CD4-positive, alpha-beta T cell treated with Interleukin-4 for 1 hour (primary cell): ENCODE measurements around the gene MYO1A.

Experiments used
- DNase-seq, 2 donors: peaks; one replicate each; pipeline ENCODE4 v3.0.0-alpha.2; 2020 to 2022

Gene MYO1A

DNA sequence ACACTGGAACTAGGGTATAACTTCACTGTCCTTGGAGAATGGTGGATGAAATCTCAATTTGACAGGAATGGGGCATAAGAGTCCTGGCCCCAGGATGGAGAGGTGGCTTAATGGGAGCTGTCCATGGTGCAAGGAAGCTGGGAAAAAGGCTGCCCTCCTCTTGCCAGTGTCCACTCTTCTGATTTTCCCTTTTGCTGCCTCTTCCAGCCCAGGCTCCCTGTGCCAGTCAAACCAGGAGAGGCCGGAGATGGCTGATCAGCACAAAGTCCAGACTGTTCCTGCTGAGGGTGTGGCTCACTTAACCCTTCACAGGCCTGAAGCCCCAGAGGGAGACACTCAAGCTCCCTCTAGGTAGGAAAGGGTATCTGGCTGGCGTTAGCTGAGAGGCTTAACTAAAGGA is at the start of gene MYO1A:
Gene MYO1A (minus strand): TSS at position 240 of the 400 bp plus-strand sequence. CDS start 1,806 bp downstream, outside the sequence.
- no peak for DNase-seq

DNA sequence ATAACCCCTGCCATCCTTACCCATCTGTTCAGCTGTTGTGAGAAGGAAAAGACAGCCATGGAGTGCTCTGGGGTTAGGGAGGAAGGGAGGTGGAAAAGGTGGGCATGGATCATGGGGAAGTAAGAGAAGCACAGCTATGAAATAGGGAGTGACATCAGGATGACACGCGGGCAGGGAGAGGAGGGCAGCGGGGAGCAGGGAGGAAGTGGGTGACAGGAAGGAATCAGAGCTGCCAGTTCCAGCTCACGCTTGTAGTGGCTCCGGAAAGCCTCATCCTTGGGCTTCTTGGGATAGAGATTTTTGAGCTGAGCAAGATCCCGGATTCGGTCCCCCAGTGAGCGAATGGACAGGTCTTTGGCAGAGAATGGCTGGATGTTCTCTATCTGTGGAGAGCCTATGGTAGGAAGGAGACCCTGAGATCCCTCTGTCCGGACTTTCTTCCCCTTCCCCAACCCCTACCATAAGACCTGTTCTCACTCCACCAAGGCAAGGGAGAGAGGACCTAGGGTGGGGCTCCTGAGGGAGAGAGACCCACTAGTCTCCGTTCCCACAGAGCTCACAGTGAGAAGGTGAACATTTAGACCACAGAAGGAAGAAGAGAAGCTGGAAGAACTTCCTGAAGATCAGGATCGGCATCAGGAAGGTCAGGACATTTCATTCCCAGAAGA is 49.3 kb upstream of the MYO1A start:
- no peak for DNase-seq

DNA sequence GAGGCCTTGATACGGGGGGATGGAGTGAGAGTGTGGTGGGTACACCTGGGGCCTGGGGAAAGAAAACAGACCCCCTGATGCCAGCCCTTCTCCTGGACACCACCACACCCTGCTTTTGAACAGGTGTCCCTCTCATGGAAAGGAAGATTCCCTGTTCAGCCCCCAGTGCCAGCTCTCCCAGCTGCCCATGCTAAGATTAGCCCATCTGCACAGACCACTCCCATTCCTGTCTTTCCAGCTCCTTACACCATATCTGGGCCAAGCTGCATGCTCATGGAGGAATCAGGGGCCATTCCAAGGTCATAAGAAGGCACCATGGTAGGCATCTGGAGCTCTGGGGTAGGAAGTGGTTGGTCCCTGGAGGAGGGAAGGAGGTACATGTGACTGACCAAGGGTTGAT is 48.6 kb upstream of the MYO1A start:
- DNase-seq, result no peak

DNA sequence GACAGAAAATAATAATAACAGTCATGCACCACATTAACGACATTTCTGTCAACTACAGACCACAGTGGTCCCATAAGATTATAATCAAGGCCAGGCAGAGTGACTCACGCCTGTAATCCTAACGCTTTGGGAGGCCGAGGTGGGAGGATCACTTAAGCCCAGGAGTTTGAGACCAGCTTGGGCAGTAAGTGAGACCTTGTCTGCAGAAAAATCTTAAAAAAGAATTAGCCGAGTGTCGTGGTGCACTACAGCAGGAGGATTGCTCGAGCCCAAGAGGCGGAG is 47.6 kb upstream of the MYO1A start:
- no peak for DNase-seq

DNA sequence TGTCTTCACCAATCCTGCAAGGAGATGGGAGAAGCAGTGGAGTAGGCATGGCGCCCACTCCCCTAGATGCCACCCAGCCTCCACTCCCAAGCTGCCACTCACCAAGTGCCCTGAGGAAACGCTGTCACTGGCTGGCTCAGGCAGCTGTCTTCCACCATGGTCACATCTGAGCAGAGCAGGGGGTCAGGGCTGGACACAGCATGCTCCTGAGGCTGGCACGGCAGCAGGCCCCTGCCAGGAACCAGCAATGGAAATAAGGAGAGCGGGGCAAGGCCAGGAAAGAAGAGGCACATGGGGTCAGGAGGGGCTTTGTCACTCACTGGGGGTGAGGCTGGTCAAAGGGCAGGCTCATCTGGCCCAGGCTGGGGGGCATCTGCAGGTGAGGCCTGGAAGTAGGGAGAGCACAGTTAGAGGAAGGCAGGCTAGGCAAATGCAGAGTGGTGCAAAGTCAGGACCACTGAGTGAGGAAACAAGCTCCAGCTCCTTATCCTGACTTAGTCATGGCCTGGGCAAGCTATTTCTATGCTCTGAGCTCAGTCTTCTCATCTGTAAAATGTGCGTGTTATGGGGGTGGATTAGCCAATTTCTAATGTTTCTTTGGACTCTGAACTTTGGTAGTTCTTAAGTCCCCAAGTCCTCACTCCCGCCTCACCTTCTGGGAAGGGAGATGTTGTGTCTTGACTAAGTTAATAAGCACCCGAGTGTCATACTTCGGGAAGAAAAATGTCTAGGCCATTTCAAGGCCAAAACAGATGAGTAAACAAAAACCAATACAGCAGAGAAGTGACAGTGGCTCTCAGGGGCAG is 47.0 kb upstream of the MYO1A start:
- no peak for DNase-seq

DNA sequence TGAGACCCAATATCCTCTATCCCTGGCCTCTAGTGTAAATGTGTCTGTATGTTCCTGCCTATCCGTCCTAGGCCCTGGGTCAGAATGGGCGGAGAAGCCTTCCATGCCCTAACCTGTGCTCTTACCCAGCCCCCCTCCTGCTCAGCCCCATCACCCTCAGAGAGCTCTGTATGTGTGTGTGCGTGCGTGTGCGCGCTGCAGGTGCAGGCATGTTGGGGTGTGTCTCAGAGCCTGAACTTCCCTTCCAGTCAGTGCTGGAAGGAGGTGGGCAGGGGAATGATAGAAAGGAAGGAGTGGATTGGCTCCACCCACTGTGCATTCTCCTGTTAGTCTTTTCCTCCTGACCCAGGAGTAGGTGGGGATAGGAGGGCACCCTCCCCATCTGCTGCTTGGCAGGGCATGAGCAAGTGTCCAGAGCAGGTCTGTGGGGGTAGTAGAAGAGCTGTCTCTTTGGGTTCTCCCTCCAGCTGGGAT is 46.2 kb upstream of the MYO1A start:
- DNase-seq, result no peak

DNA sequence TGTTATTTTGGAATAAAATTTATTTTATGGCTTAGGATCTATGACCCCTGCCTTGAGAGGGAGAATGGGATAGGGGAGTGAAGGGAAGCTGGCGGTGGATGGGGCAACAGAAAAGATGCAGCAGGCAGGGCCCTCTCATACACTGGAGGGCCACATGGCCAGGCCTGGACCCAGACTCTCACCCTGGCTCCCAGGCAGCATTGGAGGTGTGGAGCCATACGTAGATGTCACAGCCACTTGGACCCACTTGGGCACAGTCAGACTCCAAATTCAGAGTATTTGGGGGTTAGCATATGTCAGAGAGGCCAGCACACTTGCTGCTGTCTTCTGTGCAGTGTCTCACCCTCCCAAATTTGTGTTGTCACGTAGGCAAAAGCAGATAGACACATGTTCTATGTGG is 45.5 kb upstream of the MYO1A start:
- DNase-seq, result no peak

DNA sequence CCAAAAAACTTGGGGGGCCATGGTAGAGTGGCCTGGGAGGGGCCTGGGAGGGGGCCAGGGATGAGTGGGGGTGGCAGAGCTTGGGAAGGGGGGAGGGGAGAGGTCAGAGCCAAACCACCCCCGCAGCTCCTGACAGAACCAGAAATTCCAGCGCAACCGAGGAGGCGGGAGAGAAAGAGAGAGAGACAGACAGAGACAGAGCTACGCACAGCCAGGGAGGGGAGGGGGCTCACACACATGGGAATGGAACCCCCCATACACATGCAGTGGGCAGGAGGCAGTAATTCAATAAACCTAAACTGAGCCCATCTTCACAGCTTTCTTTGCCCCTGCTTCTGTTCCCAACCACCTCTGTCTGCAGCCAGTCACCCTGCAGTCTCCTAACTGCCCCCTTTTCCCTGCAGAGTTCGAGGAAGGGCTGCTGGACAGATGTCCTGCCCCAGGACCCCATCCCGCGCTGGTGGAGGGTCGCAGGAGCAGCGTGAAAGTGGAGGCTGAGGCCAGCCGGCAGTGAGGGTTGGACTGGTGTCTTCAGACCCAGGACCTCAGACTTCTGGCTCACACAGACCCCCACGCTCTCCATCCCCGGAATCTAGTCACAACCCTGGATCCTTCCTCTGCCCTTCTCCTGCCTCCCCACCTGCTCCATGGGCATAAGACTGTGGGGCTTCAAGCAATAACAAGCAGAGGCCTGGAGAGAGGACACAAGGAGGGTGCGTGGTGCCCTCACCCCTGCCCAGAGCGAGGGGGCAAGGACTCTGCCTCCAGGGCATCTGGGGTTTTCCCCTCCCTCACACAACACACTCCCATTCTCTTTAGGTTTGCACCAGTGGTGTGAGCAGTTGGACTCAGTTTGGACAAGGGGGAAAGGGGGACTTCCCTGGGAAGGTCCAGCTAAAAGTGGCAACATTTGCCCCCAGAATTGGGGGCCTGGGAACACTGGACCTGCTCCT is 44.6 kb upstream of the MYO1A start:
- DNase-seq, result no peak

DNA sequence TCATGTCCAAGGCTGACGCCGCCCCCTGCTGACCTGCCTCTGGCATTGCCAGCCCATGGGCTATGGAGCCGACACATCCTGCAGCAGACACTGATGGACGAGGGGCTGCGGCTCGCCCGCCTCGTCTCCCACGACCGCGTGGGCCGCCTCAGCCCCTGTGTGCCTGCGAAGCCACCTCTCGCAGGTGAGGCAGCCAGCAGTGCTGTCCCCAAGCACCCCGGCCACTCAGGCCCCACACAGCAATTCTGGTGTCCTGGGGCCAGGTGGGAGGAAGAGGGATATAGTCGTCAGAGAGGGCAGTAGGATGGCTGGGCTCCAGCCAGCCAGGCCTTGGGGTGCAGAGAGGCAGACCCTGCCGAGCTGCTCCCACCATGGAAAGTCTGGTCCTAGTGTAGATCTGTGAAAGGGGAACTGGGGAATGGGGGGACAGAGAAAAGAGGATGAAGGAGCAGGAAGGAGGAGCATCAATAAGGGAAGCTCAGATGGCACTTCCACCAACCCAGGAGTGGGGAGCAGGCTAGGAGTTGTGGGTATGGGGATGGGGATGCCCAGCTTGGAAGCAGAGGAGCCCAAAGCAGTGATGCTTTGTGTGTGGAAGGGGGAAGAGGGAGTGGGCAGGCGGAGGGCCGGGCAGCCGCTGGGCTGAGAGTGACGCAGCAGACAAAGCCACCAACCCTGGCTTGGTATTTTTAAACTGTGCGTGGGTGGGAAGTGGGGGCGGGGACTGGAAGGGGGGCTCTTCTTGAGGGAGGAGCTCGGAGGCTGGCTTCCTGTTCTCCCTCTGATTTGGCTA is 43.7 kb upstream of the MYO1A start:
- peak; percentile 64 to 66 for DNase-seq

DNA sequence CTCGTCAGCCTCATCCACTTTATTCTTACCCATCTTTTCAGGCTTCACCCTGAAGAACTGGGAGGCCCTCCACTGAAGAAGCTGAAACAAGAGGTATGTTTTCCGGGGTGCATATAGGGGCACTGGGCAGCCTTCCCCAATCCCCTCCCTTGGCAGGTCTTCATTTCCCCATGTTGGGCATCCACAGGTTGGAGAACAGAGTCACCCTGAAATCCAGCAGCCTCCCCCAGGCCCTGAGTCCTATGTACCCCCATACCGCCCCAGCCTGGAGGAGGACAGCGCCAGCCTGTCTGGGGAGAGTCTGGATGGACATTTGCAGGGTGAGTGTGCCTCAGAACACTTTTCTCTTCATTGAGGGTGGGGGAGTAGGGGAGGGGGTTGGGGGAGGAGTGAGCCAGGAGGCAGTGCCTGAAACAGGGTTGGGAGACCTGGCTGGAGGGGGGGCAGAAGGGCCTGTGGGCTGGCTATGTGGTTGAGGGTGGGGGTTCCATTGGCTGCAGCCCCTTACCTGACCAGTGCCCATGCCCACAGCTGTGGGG is 43.0 kb upstream of the MYO1A start:
- no peak for DNase-seq

DNA sequence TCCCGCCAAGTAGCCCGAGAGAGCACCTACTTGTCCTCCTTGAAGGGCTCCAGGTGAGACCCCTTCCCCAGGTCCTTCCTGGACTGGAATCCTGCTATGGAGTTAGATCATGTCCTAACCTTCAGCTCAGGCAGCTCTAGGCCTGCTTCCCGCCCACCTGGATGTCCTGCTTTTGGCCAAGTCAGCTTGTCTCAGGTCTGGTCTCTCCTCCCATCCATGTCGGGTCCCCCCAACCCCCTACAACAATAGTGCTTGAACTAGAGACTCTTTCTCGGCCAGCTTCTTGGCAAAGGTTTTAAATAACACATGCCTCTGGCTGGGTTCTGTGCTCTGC is 42.6 kb upstream of the MYO1A start:
- DNase-seq, result no peak

DNA sequence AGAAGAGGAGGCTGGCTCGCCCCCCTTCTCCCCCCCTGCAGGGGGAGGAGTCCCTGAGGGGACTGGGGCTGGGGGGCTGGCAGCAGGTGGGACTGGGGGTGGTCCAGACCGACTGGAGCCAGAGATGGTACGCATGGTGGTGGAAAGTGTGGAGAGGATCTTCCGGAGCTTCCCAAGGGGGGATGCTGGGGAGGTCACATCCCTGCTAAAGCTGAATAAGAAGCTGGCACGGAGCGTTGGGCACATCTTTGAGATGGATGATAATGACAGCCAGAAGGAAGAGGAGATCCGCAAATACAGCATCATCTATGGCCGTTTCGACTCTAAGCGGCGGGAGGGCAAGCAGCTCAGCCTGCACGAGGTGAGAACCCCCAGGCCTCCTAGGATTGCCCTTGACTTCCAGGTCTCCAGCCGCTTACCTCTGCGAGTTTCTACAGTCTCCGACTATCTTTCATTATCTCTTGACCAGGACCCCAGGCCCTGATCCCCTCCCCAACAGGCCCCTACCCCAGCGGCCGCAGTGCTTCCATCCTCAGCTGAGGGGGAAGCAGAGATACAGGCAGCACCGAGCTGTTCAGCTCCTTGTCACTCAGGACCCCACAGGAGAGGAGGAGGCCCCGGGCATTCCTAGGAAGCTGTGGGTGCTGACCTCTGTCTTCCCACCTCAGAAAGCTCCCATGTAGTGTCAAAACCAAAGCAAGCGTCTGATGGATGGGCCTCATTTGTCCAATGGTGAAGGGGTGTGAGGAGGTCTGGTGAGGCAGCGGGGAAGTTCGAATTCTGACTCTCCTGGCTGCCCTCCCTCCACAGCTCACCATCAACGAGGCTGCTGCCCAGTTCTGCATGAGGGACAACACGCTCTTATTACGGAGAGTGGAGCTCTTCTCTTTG is 42.0 kb upstream of the MYO1A start:
- DNase-seq, result no peak

DNA sequence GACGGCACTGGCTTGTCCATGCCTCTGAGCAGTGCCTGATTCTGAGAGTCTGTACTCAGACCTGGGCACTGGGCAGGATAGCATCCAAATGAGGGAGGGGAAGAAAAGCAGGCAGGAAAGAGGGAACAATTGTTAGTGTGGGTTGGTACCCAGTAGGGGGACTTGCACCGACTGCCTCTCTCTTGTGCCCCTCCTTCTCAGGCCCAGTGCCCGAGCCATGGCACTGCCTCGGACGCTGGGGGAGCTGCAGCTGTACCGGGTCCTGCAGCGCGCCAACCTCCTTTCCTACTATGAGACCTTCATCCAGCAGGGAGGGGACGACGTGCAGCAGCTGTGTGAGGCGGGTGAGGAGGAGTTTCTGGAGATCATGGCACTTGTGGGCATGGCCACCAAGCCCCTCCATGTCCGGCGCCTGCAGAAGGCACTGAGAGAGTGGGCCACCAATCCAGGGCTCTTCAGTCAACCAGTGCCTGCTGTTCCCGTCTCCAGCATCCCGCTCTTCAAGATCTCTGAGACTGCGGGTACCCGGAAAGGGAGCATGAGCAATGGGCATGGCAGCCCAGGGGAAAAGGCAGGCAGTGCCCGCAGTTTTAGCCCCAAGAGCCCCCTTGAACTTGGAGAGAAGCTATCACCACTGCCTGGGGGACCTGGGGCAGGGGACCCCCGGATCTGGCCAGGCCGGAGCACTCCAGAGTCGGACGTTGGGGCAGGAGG is 41.2 kb upstream of the MYO1A start:
- DNase-seq, result no peak

DNA sequence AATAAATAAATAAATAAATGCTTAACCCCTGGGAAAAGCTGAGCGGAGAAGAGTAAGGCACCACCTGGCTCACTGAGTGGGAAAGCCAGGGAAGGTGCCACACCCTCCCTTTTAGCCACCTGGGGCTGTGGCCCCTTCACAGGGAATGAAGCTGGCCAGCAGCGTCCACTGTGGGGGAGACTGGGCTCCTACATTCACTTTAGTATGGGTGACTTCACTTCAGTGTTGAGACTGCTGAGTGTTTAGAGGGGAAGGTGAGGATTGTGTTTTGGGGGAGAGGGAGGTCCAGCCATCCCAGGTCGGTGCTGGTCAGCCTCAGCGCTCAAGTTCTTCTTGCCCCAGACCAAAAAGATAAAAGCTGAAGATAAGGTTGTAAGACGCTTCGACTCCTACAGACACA is 40.6 kb upstream of the MYO1A start:
- DNase-seq, result no peak

DNA sequence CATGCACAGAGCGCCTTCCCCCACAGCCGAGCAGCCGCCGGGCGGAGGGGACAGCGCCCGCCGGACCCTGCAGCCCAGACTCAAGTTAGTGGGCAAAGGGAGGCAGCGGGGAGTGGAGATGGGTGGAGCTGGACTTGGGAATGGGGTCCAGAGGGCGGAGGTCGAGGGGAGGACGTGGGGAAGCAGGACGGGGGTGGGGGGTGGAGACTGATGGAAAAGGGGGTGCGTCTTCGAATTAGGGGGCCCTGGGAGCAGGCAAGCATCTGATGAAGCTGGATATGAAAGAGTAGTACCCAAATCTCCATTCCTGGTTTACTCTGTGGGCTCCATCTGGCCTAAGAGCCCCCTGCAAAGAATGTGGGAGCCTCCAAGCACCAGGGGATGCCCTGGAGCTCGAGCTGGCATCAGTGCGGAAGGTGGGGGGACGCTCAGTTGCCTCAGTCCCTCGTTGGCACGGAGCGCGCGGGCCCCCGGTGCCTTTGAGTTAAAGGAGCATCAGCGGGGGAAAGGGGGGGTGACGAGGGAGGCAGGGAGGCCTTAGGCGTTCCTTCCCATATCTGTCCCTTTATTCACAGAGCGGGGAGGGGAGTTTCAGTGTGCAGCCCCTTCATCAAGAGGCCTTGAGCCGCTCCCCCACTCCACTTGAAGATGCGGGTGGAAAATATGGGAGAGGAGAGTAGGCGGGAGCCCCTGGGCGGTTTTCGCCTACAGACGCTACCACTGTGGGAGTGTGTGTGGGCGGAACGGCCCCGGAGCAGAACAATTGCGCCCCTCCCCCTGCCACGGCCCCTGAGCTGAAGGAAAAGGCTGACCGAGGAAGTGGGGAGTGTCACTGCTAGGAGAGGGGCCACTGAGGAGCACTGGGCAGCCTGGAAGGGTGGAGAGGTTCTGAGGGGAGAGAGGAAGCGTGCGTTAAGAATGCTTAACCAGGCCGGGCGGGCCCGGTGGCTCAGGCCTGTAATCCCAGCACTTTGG is 39.6 kb upstream of the MYO1A start:
- peak; percentile 35 to 47 for DNase-seq

DNA sequence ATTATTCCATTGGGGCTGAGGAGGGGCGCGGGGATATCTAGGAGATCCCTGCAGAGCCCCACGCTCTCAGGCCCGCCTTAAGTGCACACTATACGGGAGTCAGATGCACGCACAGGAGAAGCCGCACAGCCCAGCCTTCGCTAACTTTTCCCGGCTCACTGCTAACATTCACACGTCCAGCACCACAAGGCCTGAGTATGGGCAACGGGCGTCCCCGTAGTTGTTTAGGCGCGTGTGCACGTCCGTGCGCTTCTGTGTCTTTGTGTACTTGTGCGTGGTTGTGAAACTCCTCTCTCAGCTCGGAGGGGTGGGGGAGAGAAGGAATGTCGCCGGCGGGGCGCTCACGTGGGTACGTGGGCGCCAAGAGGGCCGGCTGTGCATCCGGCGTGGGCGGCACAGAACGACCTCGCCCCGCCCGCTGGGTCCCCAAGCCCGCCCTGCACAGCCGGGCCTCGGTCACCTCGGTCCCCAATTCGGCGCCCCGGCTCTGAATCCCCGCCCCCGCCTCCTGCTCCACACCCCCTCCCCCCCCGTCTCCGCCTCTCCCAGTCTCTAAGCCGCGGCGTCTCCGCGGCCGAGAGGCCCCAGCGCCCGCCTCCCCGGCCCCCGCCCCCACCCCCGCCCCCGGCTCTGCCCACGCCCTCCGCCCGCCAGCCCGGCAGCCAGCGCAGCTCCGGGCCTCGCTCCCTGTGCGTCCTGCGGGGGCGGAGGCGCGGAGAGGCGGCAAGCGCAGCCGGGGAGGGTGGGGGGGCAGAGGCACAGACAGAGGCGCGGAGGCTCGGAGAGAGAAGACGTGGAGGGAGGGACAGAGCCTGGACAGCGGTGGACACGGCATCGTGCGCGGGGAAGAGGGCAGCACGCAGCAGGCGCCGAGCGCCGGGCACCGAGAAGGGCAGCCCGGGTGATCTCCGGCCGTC is 38.7 kb upstream of the MYO1A start, which contains the start of gene NAB2:
Gene NAB2 (plus strand): TSS at position 761 of the 917 bp plus-strand sequence. CDS start 158 bp downstream, outside the sequence.
- peak; percentile 95 to 96 for DNase-seq

DNA sequence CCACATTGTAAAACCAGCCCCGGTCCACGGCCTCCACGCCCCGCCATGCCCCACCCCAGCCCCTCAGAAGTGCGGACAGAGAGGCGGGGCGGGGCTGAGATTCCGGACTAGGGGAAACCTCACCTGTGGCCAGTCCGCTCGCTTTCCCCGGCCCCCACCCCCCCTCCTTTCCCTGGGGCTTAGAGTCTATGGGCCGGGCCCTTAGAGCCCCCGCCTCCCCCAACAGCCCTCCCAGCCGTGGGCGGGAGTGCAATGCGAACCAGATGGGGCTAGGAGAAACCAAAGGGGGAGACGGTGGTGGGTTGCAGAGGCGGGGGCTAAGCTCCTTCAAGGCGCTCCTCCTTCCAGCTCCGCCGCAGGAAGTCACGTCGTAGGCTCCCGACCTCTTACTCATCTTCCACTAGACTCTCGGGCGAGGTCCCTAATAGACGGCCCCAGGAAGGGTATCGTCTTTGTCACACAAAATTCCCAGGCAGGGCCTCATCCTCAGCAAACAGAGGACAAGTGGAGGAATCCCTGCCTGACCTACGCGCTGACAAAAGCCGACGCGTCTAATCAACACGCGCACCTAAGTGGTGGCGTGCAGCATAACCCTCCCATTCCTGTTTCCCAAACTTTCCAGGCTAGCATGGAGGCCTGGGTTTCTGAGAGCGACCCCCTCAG is 37.9 kb upstream of the MYO1A start:
- DNase-seq, result peak; percentile 79 to 80
